ENCODE results near the gene NR2F1.

- TF ChIP-seq CTCF (IDR thresholded peaks at IDR 0.05) (no peak), ZFX (IDR thresholded peaks at IDR 0.05; ENCODE audit: borderline replicate concordance) (no peak)
Measured at GRCh38 chr5:93600409-93601070, 17.5 kb downstream of the NR2F1 start.

Measured in 22Rv1 (cell line).